Esophagus (tissue), 2 donors: ENCODE data around the gene HRC. TPM values are rescaled to one million over a fixed set of nuclear protein-coding genes. Genes with fewer than 3 reads are reported as not detected.
A peak's percentile ranks its signal among the peaks of the same experiment; 100 is the strongest.
"Not testable (repeated sequence)": the region's sequence is repeated elsewhere in the genome, so short reads cannot be mapped to it uniquely, and the experiment has no call there.

Experiments used
- H3K27ac ChIP-seq, 2 donors: one replicate each; pipeline ENCODE4 v1.5.1; 2013; ENCODE audit warnings: low read depth in 2 of 2, mild to moderate bottlenecking in 2 of 2, inconsistent platforms in 1 of 2, low read length in 1 of 2, moderate library complexity in 1 of 2
- H3K27me3 ChIP-seq, 2 donors: one replicate each; pipeline ENCODE4 v1.6.1; 2013; ENCODE audit warnings: low read length in 2 of 2, control low read depth in 1 of 2, mild to moderate bottlenecking in 1 of 2; ENCODE audit not compliant: insufficient read depth in 2 of 2, control insufficient read depth in 1 of 2
- H3K36me3 ChIP-seq, 2 donors: one replicate each; pipeline ENCODE4 v1.6.1; 2013; ENCODE audit warnings: low read length in 1 of 2; ENCODE audit not compliant: control insufficient read depth in 2 of 2, insufficient read depth in 2 of 2
- H3K4me1 ChIP-seq, 2 donors: one replicate each; pipeline ENCODE4 v1.6.1; 2013; ENCODE audit warnings: low read length in 1 of 2; ENCODE audit not compliant: control insufficient read depth in 2 of 2, insufficient read depth in 2 of 2
- H3K4me3 ChIP-seq, 2 donors: one replicate each; pipeline ENCODE4 v1.5.1; 2013; ENCODE audit warnings: low read length in 2 of 2, mild to moderate bottlenecking in 2 of 2, low read depth in 1 of 2, moderate library complexity in 1 of 2
- H3K9me3 ChIP-seq, 2 donors: one replicate each; pipeline ENCODE4 v1.6.1; 2013; ENCODE audit warnings: mild to moderate bottlenecking in 2 of 2, low read depth in 1 of 2, low read length in 1 of 2, moderate library complexity in 1 of 2; ENCODE audit not compliant: control insufficient read depth in 2 of 2, insufficient read depth in 1 of 2
- WGBS, 2 donors: extraction: QIAGEN DNeasy Blood & Tissue Kit; methylation state at CpG; one replicate each; pipeline ENCODE4 v1.1.7; 2013; 5-methylcytosine and 5-hydroxymethylcytosine counted together
- polyA plus RNA-seq, 2 donors: library from polyadenylated mRNA; stranded (reverse); fragments of 200-250 nt; gene quantifications; one replicate each; pipeline ENCODE4 v1.2.3, GENCODE V29; 2013
- donor health status: healthy with polysubstance abuse.
- donor health status: Bipolar disorder and iron deficiency.

Gene HRC
- polyA plus RNA-seq, 2 donors: 0.39 to 0.65 TPM

DNA sequence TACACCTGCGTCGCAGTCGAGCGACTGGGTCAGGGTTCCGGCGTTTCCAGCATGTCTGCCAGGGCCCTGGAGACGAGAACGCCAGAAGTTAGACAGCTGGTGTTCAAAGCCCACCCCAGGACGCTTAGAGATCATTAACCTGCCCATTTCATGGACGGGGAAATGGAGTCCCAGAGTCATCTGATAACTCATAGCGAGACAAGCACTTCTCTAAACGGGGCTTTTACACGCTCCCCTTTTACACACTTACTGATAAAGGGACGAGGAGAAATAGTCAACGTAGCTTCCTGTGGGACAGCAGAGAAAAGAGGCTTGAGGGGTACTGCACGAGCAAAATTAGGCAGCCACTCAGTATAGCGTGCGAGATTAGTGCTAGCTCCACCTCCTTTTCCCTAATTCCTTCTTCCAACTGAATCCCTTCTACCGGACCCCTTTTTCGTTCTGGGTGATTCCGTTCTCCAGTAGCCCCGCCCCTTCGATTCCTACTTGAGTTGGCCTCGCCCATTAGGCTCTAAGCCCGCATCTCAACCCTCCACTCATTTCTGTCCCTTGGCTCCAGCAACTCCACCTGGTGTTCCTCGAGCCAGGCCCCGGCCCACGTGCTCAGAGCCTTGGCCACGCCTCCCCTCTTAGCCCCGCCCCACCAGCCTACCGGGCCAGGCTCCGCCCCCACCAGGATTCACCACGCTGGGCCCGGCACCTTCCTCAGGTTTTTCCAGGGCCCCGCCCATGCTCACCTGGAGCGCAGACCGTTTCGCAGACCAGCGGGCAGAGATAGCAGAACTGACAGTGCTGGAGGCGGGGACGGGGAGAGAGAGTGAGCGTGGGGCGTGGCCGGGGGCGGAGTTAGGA lies 3.7 kb downstream of the HRC start:
- Histone ChIP-seq H3K36me3 (no peaks in the 10 kb centered on the region), H3K27ac (peak overlapping the region in 1 of 2 donors; percentile 45), H3K27me3 (no peaks in the 10 kb centered on the region), H3K4me3 (no peak overlapping the region), H3K4me1 (peaks cover 12 to 16% of the 10 kb centered on the region in 2 donors), H3K9me3 (peaks cover 0 to 3% of the 10 kb centered on the region in 2 donors)
- 8 to 11% methylated on average over 45 of the region's 45 CpGs for WGBS, 2 donors

DNA sequence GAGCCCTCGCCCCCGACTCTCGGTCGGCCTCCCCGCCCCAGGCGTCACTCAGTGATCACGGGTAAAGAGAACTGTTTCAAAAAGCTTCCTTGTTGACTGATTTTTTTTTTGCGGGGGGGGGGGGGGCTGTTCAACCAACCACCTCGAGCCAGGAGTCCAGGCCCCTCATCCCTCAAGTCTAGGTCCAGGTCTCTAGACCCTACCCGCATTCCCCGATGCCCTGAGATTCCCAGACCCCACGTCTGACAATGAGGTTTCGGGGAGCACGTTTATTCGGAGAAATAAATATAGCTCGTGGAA lies 4.3 kb downstream of the HRC start:
- peaks cover 0 to 3% of the 10 kb centered on the region in 2 donors for H3K9me3 ChIP-seq
- no peaks in the 10 kb centered on the region for H3K36me3 ChIP-seq
- H3K4me3 ChIP-seq: peak overlapping the region; percentile 60 to 61
- H3K4me1 ChIP-seq: peaks cover 12 to 21% of the 10 kb centered on the region in 2 donors
- peak overlapping the region in 1 of 2 donors; percentile 45 for H3K27ac ChIP-seq
- WGBS, 2 donors: 7 to 9% methylated on average over 16 of the region's 16 CpGs
- H3K27me3 ChIP-seq: no peaks in the 10 kb centered on the region

DNA sequence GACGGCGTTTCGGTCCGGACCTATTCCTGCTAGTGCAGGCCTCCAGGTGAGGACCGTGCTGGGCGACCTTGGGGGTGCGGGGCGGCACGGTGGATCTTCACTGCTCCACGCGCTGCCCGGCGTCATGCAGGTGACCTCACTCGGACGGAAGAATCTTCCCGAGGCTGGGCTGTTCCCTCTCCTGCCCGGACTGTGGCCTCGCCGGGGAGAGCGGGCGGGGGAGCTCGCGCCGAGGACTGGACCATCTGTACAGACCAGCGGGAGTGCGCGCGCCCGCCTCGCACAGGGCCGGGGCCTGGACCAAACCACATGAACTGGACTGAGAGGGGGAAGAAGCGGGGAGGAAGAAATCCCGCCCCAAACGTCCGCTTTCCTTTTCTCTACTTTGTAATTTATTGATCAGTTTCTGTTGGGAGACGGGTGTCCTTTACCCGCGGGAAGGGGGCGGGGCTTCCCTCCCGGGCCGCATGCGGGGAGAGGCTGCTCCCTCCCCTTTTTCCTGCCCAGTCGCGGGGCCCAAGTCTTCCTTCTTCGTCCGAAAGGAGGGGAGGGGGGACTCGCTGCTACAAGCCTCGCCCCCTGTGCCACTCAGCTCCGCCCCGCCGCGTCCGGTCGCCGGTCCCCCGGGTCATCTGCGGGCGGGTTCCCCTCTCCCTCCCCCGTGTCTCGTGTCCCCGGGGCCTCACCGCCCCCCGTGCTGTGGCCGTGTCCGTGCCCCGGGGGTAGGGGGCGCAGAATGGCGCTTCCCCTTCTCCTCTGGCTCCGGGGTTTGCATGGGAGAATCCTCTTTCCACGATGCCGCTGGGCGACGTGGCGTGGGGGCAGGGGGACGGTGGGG lies 4.9 kb downstream of the HRC start:
- 1% methylated on average over 71 to 75 of the region's 75 CpGs for WGBS, 2 donors
- H3K4me3 ChIP-seq: peak overlapping the region; percentile 60 to 61
- H3K9me3 ChIP-seq: peaks cover 0 to 3% of the 10 kb centered on the region in 2 donors
- H3K27me3 ChIP-seq: no peaks in the 10 kb centered on the region
- peak overlapping the region; percentile 58 to 80 for H3K27ac ChIP-seq
- no peaks in the 10 kb centered on the region for H3K36me3 ChIP-seq
- H3K4me1 ChIP-seq: peaks cover 12 to 25% of the 10 kb centered on the region in 2 donors

DNA sequence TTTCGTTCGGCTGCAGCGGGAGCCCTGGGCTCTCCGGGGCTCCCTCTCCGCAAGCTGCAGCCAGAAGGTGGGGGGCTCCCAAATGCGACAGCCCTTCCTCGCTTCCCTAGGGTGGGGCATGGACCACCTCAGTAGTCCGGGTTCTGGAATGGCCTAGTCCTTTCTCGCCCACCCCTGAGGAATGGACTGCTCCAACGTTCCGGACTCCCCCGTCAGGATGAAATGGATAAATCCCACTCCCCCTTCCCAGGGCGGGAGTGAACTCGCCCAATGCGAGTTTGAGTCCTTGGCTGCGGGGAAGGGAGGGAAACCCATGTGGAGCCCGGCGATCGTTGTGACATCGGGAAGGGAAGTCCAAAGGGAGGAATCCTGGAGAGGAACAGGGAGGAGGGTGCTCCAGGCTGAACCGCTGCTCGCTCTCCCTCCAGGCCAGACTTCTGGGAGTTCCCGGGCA lies 5.5 kb downstream of the HRC start:
- Histone ChIP-seq H3K9me3 (peaks cover 0 to 3% of the 10 kb centered on the region in 2 donors), H3K27ac (peak overlapping the region; percentile 58 to 80), H3K36me3 (no peaks in the 10 kb centered on the region), H3K4me1 (peaks cover 12 to 25% of the 10 kb centered on the region in 2 donors), H3K4me3 (peak overlapping the region; percentile 60 to 61), H3K27me3 (no peaks in the 10 kb centered on the region)
- 1% methylated on average over 21 to 23 of the region's 23 CpGs for WGBS, 2 donors

DNA sequence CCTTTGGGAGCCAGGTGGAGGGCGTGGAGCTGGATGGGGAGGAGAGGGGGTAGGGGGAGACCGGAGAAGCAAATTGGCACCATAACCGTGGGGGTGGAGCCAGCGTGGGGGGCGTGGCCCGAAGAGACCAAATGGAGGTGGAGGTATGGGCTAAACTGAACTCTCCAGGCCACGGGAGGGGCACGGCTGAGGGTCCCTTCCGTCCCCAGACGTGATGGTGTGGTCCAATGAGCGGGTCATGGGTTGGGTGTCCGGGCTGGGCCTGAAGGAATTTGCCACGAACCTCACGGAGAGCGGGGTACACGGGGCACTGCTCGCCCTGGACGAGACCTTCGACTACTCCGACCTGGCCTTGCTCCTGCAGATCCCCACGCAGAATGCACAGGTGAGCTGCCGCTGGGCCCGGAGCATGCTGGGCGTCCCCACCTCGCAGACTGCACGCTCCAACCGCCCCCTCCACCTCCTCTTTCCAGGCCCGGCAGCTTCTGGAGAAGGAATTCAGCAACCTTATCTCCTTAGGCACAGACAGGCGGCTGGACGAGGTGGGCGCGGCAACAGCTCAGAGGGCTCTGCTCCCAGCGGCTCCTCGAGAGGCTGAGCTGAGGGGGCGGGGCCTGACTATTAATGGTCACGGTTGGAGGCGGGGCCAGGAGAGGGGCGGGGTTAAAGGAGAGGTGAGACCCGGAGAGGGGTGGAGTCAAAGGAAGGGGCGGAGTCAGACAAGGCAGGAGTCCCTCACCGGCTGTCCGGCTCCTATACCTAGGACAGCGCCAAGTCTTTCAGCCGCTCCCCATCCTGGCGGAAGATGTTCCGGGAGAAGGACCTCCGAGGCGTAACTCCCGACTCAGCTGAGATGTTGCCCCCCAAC lies 6.2 kb downstream of the HRC start:
- Histone ChIP-seq H3K4me1 (peaks cover 12 to 25% of the 10 kb centered on the region in 2 donors), H3K4me3 (peak overlapping the region; percentile 60 to 61), H3K27me3 (no peaks in the 10 kb centered on the region), H3K9me3 (peaks cover 0 to 2% of the 10 kb centered on the region in 2 donors), H3K27ac (peak overlapping the region; percentile 58 to 80), H3K36me3 (no peaks in the 10 kb centered on the region)
- 3 to 5% methylated on average over 49 of the region's 49 CpGs for WGBS, 2 donors

DNA sequence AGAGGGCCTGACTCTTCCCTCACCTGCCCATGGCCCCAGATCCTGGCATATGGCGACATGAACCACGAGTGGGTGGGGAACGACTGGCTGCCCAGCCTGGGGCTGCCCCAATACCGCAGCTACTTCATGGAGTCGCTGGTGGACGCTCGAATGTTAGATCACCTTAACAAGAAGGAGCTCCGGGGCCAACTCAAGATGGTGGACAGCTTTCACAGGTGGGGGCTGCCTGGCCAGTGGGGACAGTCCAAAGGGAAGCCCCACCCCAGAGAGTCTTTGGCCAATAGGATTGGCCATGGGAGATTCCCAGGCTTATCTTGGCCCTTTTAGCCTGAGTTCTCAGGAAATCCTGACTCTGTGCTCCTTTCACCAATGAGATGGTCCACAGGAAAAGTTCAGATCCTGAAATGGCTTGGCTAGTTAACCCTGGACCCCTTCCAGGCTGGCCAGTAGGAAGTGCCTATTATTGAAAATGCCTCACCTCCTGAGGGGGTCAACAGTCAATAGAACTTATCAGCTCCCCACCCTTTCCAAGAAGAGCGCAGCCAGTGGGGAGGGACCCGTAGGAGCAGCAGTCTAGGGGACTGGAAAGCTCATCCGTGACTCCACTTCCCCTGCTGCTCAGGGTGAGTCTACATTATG lies 7.0 kb downstream of the HRC start:
- H3K4me1 ChIP-seq: peaks cover 12 to 25% of the 10 kb centered on the region in 2 donors
- H3K36me3 ChIP-seq: no peaks in the 10 kb centered on the region
- 64 to 71% methylated on average over 11 of the region's 11 CpGs for WGBS, 2 donors
- no peak overlapping the region for H3K4me3 ChIP-seq
- peak overlapping the region in 1 of 2 donors; percentile 4 for H3K27ac ChIP-seq
- H3K9me3 ChIP-seq: no peaks in the 10 kb centered on the region
- no peaks in the 10 kb centered on the region for H3K27me3 ChIP-seq

DNA sequence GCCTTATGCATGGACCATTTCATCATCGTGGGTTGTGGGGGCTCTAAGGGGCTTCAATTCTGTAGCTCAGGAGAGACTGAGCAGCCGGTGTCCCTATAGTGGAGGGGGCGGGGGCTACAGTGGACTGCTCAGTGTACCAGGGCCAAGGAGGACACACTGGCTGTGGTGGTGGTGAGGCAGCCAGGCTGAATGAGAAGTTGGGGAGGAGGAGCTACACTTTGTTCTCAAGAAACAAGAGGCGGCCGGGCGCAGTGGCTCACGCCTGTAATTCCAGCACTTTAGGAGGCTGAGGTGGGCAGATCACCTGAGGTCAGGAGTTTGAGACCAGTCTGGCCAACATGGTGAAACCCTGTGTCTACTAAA lies 8.8 kb downstream of the HRC start:
- H3K4me3 ChIP-seq, H3K36me3 ChIP-seq, H3K9me3 ChIP-seq, H3K27ac ChIP-seq, H3K27me3 ChIP-seq: not testable (repeated sequence)
- peaks cover 12 to 30% of the 10 kb centered on the region in 2 donors for H3K4me1 ChIP-seq
- 40 to 41% methylated on average over 7 of the region's 7 CpGs for WGBS, 2 donors

DNA sequence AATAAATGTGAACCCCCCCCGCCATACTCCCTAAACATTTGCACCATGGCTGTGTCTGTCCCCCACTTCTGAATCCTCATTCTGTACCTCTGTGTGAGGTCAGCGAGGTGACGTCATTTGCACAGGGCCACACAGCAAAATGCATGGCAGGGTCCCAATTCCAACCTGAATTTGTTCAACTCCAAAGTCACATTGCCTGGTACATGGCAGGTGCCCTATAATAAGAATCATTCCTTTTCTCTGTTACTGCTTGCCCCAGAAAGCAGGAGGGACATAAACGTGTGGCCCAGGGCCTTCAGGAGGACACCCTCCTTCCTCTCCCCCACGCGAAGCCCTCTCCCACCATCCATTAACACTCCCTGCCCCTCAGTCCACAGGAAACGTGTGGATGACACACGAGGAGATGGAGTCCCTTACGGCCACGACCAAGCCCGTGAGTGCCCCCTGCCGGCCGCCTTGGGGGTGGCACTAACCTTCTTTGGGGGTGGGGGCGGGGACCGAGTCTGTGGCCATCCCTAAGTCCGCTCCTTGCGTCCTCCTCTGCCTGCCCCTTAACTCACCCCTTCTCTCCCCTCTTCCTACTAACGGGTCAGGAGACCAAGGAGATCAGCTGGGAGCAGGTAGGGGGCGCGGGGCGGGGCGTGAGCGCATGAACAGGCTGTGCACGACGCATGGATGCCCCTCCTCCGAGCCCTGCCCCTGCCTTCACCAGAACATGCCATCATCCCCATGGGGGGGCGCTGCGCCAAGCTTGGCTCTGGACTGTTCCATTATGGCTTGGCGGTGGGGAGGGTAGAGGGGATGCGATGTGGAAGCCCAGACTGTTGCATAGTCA lies 9.4 kb downstream of the HRC start:
- peak overlapping the region in 1 of 2 donors; percentile 2 for H3K4me3 ChIP-seq
- WGBS, 2 donors: 8% methylated on average over 29 to 30 of the region's 30 CpGs
- no peak overlapping the region for H3K27ac ChIP-seq
- peaks cover 6 to 30% of the 10 kb centered on the region in 2 donors for H3K4me1 ChIP-seq
- no peaks in the 10 kb centered on the region for H3K36me3 ChIP-seq
- H3K9me3 ChIP-seq: no peaks in the 10 kb centered on the region
- H3K27me3 ChIP-seq: no peaks in the 10 kb centered on the region
